H9 (cell line): ENCODE data around the gene AVPR2. TPM values are rescaled to one million over a fixed set of nuclear protein-coding genes. Genes with fewer than 3 reads are reported as not detected.

Source experiments
- DNase-seq: peaks from one replicate; pipeline ENCODE4 v3.0.0-alpha.2; 2017
- H2AFZ ChIP-seq: one replicate; pipeline ENCODE4 v1.6.1; 2013; ENCODE audit warnings: mild to moderate bottlenecking, low read length, control low read depth, moderate library complexity
- H2AK5ac ChIP-seq: 2 replicates; pipeline ENCODE4 v1.6.1; 2013; ENCODE audit warnings: low read length, control low read depth, mixed read lengths; ENCODE audit not compliant: insufficient read length
- H2BK120ac ChIP-seq: one replicate; pipeline ENCODE4 v1.6.1; 2013; ENCODE audit warnings: low read depth, mild to moderate bottlenecking, low read length, control low read depth, inconsistent platforms; ENCODE audit not compliant: poor library complexity, severe bottlenecking
- H2BK12ac ChIP-seq: 2 replicates; pipeline ENCODE4 v1.6.1; 2013; ENCODE audit warnings: low read length, control low read depth, mixed read lengths, low read depth; ENCODE audit not compliant: insufficient read length
- H2BK15ac ChIP-seq: 2 replicates; pipeline ENCODE4 v1.6.1; 2013; ENCODE audit warnings: low read depth, low read length, control low read depth
- H2BK20ac ChIP-seq: one replicate; pipeline ENCODE4 v1.6.1; 2013; ENCODE audit warnings: low read depth, mild to moderate bottlenecking, low read length, control low read depth, inconsistent platforms; ENCODE audit not compliant: poor library complexity, severe bottlenecking
- H2BK5ac ChIP-seq: 2 replicates; pipeline ENCODE4 v1.6.1; 2013; ENCODE audit warnings: low read length, control low read depth, mixed read lengths; ENCODE audit not compliant: insufficient read length
- H3K14ac ChIP-seq: 2 replicates; pipeline ENCODE4 v1.6.1; 2013; ENCODE audit warnings: low read length, control low read depth; ENCODE audit not compliant: insufficient read depth
- H3K18ac ChIP-seq: 2 replicates; pipeline ENCODE4 v1.6.1; 2013; ENCODE audit warnings: low read depth, mild to moderate bottlenecking, mixed read lengths, low read length, control low read depth; ENCODE audit not compliant: insufficient read length
- H3K23ac ChIP-seq: 2 replicates; pipeline ENCODE4 v1.6.1; 2013; ENCODE audit warnings: low read length, control low read depth, mixed read lengths, low read depth; ENCODE audit not compliant: insufficient read length
- H3K23me2 ChIP-seq: 2 replicates; pipeline ENCODE4 v1.6.1; 2013; ENCODE audit warnings: low read depth, mild to moderate bottlenecking, mixed read lengths, low read length, control low read depth; ENCODE audit not compliant: insufficient read length, poor library complexity, severe bottlenecking
- H3K27ac ChIP-seq: 2 replicates; pipeline ENCODE4 v1.5.1; 2013; ENCODE audit warnings: low read length, control low read depth, mixed read lengths, low read depth; ENCODE audit not compliant: insufficient read length
- H3K27me3 ChIP-seq: 2 replicates; pipeline ENCODE4 v1.6.1; 2013; ENCODE audit warnings: low read length, control low read depth, inconsistent platforms; ENCODE audit not compliant: insufficient read depth
- H3K4ac ChIP-seq: 2 replicates; pipeline ENCODE4 v1.6.1; 2013; ENCODE audit warnings: low read depth, mild to moderate bottlenecking, control low read depth, inconsistent platforms, low read length, moderate library complexity
- H3K4me1 ChIP-seq: 2 replicates; pipeline ENCODE4 v1.6.1; 2013; ENCODE audit warnings: low read length, control low read depth, inconsistent platforms; ENCODE audit not compliant: insufficient read depth
- H3K4me2 ChIP-seq: 2 replicates; pipeline ENCODE4 v1.6.1; 2013; ENCODE audit warnings: low read length, control low read depth, mixed read lengths; ENCODE audit not compliant: insufficient read length, insufficient read depth
- H3K56ac ChIP-seq: 2 replicates; pipeline ENCODE4 v1.6.1; 2013; ENCODE audit warnings: low read depth, mild to moderate bottlenecking, mixed read lengths, low read length, control low read depth; ENCODE audit not compliant: insufficient read length
- H3K79me1 ChIP-seq: 2 replicates; pipeline ENCODE4 v1.6.1; 2013; ENCODE audit warnings: low read depth, mild to moderate bottlenecking, moderate library complexity, low read length, control low read depth, inconsistent platforms; ENCODE audit not compliant: insufficient read depth, poor library complexity, severe bottlenecking
- H3K79me2 ChIP-seq: 2 replicates; pipeline ENCODE4 v1.6.1; 2013; ENCODE audit warnings: low read length, control low read depth, inconsistent platforms; ENCODE audit not compliant: insufficient read depth
- H3K9ac ChIP-seq: 2 replicates; pipeline ENCODE4 v1.6.1; 2013; ENCODE audit warnings: low read length, control low read depth, mixed read lengths; ENCODE audit not compliant: insufficient read length; ENCODE audit errors: extremely low read depth
- H3K9me3 ChIP-seq: one replicate; pipeline ENCODE4 v1.6.1; 2013; ENCODE audit warnings: low read depth, low read length, inconsistent platforms; ENCODE audit not compliant: control insufficient read depth
- H3T11ph ChIP-seq: one replicate; pipeline ENCODE4 v1.6.1; 2013; ENCODE audit warnings: mild to moderate bottlenecking, low read length, control low read depth, inconsistent platforms
- H4K20me1 ChIP-seq: one replicate; pipeline ENCODE4 v1.6.1; 2013; ENCODE audit not compliant: control insufficient read depth, insufficient read length, insufficient read depth
- H4K5ac ChIP-seq: 2 replicates; pipeline ENCODE4 v1.6.1; 2013; ENCODE audit warnings: low read depth, mild to moderate bottlenecking, mixed read lengths, low read length, control low read depth; ENCODE audit not compliant: insufficient read length
- H4K8ac ChIP-seq: replicated peaks from 2 replicates; pipeline ENCODE4 v1.6.1; 2013; ENCODE audit warnings: low read length, control low read depth, mixed read lengths, low read depth; ENCODE audit not compliant: insufficient read length
- H4K91ac ChIP-seq: 2 replicates; pipeline ENCODE4 v1.6.1; 2013; ENCODE audit warnings: low read depth, mild to moderate bottlenecking, moderate library complexity, mixed read lengths, low read length, control low read depth; ENCODE audit not compliant: insufficient read length
- H3K27ac Mint-ChIP-seq, 3 experiments: 2 replicates in 2 of 3; 3 replicates in 1 of 3; pipeline ENCODE4 v1.8.0; 2020 to 2021; ENCODE audit warnings: mixed read lengths in 3 of 3, mild to moderate bottlenecking in 1 of 3, moderate library complexity in 1 of 3
- H3K27me3 Mint-ChIP-seq: 2 replicates; pipeline ENCODE4 v1.8.0; 2021; ENCODE audit warnings: low read depth, mild to moderate bottlenecking, moderate library complexity, mixed read lengths
- H3K36me3 Mint-ChIP-seq, 3 experiments: 2 replicates in 2 of 3; 3 replicates in 1 of 3; pipeline ENCODE4 v1.8.0; 2020 to 2021; ENCODE audit warnings: low read depth in 3 of 3, mixed read lengths in 3 of 3; ENCODE audit not compliant: insufficient read depth in 1 of 3
- H3K4me1 Mint-ChIP-seq, 2 experiments: 2 replicates each; pipeline ENCODE4 v1.8.0; 2020; ENCODE audit warnings: mixed read lengths in 2 of 2
- H3K4me3 Mint-ChIP-seq, 2 experiments: 2 replicates in 1 of 2; 3 replicates in 1 of 2; pipeline ENCODE4 v1.8.0; 2020 to 2021; ENCODE audit warnings: mild to moderate bottlenecking in 2 of 2, mixed read lengths in 2 of 2, moderate library complexity in 1 of 2
- H3K9me3 Mint-ChIP-seq, 2 experiments: 2 replicates in 1 of 2; 3 replicates in 1 of 2; pipeline ENCODE4 v1.8.0; 2020; ENCODE audit warnings: mild to moderate bottlenecking in 2 of 2, mixed read lengths in 2 of 2, moderate library complexity in 1 of 2
- CTCF ChIP-seq: fragments of 200-600 bp; sonication (generic); conservative IDR thresholded peaks from 3 replicates; pipeline ENCODE4 v1.8.0; 2021; ENCODE audit warnings: antibody characterized with exemption, mild to moderate bottlenecking
- WGBS: extraction: QIAGEN DNeasy Blood & Tissue Kit; methylation state at CpG from one replicate; pipeline ENCODE4 v1.1.7; 2013; ENCODE audit warnings: missing lambda C conversion rate, low lambda C conversion rate, mixed read lengths; ENCODE audit not compliant: insufficient read length; ENCODE audit errors: extremely low coverage; 5-methylcytosine and 5-hydroxymethylcytosine counted together
- total RNA-seq: library from RNA; stranded (reverse); gene quantifications from 2 replicates; pipeline ENCODE4 v1.2.1, GENCODE V29; 2021

AVPR2 gene
- total RNA-seq, 1 experiment from 2014 or later = not detected

GRCh38 chrX:153926552-153926857 is 22.0 kb downstream of the AVPR2 start:
- no peak overlapping the region for H3K23ac ChIP-seq
- no peak overlapping the region for H2AK5ac ChIP-seq
- no peak overlapping the region for H2BK12ac ChIP-seq
- H2BK5ac ChIP-seq = no peak overlapping the region
- H2BK20ac ChIP-seq = no peak overlapping the region
- H2BK15ac ChIP-seq = no peak overlapping the region
- H3K27ac Mint-ChIP-seq = no peak overlapping the region; a peak in 1 of 7 replicates
- H3K27ac ChIP-seq = no peak overlapping the region
- H3K4me1 Mint-ChIP-seq = peaks cover 13 to 34% of the 10 kb centered on the region in 2 experiments
- H3K79me2 ChIP-seq = no peaks in the 10 kb centered on the region
- no peak overlapping the region for H3K4ac ChIP-seq
- no peaks in the 10 kb centered on the region for H3K27me3 ChIP-seq
- H3K14ac ChIP-seq = no peak overlapping the region; the same call in 1 of the 2 replicates
- no peak overlapping the region for H2AFZ ChIP-seq
- no CpG with 5 or more reads among the region's 4 CpGs for WGBS
- peaks cover 53 to 69% of the 10 kb centered on the region in 2 experiments for H3K9me3 Mint-ChIP-seq
- H3K27me3 Mint-ChIP-seq = no peaks in the 10 kb centered on the region; the same call in none of the 2 replicates
- H3K56ac ChIP-seq = no peak overlapping the region
- no peaks in the 10 kb centered on the region for H3K79me1 ChIP-seq
- H3K36me3 Mint-ChIP-seq = peaks cover 18 to 27% (median 18%) of the 10 kb centered on the region in 3 experiments
- H4K5ac ChIP-seq = no peak overlapping the region
- H4K91ac ChIP-seq = no peak overlapping the region
- TF ChIP-seq CTCF = no peak
- H3K4me3 Mint-ChIP-seq = peak overlapping the region; percentile 71 to 83
- peaks cover 10% of the 10 kb centered on the region for H3K9me3 ChIP-seq
- peak overlapping the region; percentile 25 for H3K4me2 ChIP-seq
- no peak overlapping the region for H3K18ac ChIP-seq
- no peak for DNase-seq
- H4K8ac ChIP-seq = no peak overlapping the region
- H3K9ac ChIP-seq = no peak overlapping the region
- H3K4me1 ChIP-seq = no peaks in the 10 kb centered on the region
- peaks cover 22% of the 10 kb centered on the region for H3K23me2 ChIP-seq
- no peak overlapping the region for H3T11ph ChIP-seq
- H4K20me1 ChIP-seq = no peaks in the 10 kb centered on the region
- H2BK120ac ChIP-seq = no peak overlapping the region
